DMS 273 (cell line): Measurements from ENCODE around the gene UBE4B.

ENCODE experiments used
- DNase-seq: peaks from one replicate; lab custom pipeline; 2025; ENCODE audit not compliant: unreplicated experiment; lab: John Stamatoyannopoulos, UW

UBE4B gene

GRCh38 chr1:10033359-10033845 is 644 bp downstream of the UBE4B start:
- peak; percentile 77 for DNase-seq

- DNase-seq, result no peak
Observed at GRCh38 chr1:10042746-10043145, 10.0 kb downstream of the UBE4B start.

GRCh38 chr1:10045480-10046355 is 13.0 kb downstream of the UBE4B start:
- peak; percentile 97 for DNase-seq

GRCh38 chr1:10046356-10047085 is 13.8 kb downstream of the UBE4B start:
- peak; percentile 66 for DNase-seq

GRCh38 chr1:10048601-10049000 is 15.8 kb downstream of the UBE4B start:
- DNase-seq, result no peak

GRCh38 chr1:10050611-10051010 is 17.9 kb downstream of the UBE4B start:
- peak; percentile 24 for DNase-seq

GRCh38 chr1:10051656-10052055 is 18.9 kb downstream of the UBE4B start:
- DNase-seq, result peak; percentile 40

GRCh38 chr1:10052347-10052746 is 19.6 kb downstream of the UBE4B start:
- no peak for DNase-seq

GRCh38 chr1:10054465-10054864 is 21.7 kb downstream of the UBE4B start:
- DNase-seq, result no peak

- DNase-seq, result no peak
Observed at GRCh38 chr1:10056599-10056987, 23.8 kb downstream of the UBE4B start.

- DNase-seq, result no peak
Observed at GRCh38 chr1:10057343-10057742, 24.6 kb downstream of the UBE4B start.

- no peak for DNase-seq
Observed at GRCh38 chr1:10057796-10058195, 25.0 kb downstream of the UBE4B start.

GRCh38 chr1:10059342-10059718 is 26.6 kb downstream of the UBE4B start:
- DNase-seq, result no peak

GRCh38 chr1:10060311-10061100 is 27.7 kb downstream of the UBE4B start:
- DNase-seq, result no peak

GRCh38 chr1:10061276-10061675 is 28.5 kb downstream of the UBE4B start:
- no peak for DNase-seq

- no peak for DNase-seq
Observed at GRCh38 chr1:10063878-10064277, 31.1 kb downstream of the UBE4B start.

- no peak for DNase-seq
Observed at GRCh38 chr1:10064416-10065343, 31.9 kb downstream of the UBE4B start.

GRCh38 chr1:10065344-10065685 is 32.6 kb downstream of the UBE4B start:
- DNase-seq, result no peak

- no peak for DNase-seq
Observed at GRCh38 chr1:10065760-10066159, 33.0 kb downstream of the UBE4B start.

- DNase-seq, result no peak
Observed at GRCh38 chr1:10068605-10069294, 36.0 kb downstream of the UBE4B start.
